Measurements from ENCODE around the gene CACNA1A. TPM values are rescaled to one million over a fixed set of nuclear protein-coding genes. Genes with fewer than 3 reads are reported as not detected.
A peak's percentile ranks its signal among the peaks of the same experiment; 100 is the strongest.

CACNA1A gene
- total RNA-seq, 1 experiment from 2014 or later, result 2.8 TPM

- DNase-seq, result no peak
- Histone ChIP-seq H3K4me3 (ENCODE audit: insufficient read depth, low read depth, low read length) (no peak overlapping the region), H3K36me3 (replicated peaks; ENCODE audit: control insufficient read depth, insufficient read depth, low read length) (no peaks in the 10 kb centered on the region), H3K27me3 (ENCODE audit: control insufficient read depth, insufficient read depth, low read length) (no peaks in the 10 kb centered on the region)
Observed at GRCh38 chr19:13309864-13310263, 196.4 kb downstream of the CACNA1A start.

GRCh38 chr19:13303381-13304129 is 202.7 kb downstream of the CACNA1A start:
- H3K27me3 ChIP-seq (ENCODE audit: control insufficient read depth, insufficient read depth, low read length), result no peaks in the 10 kb centered on the region
- no peak overlapping the region for H3K4me3 ChIP-seq (ENCODE audit: insufficient read depth, low read depth, low read length)
- no peak for DNase-seq

GRCh38 chr19:13302526-13303270 is 203.6 kb downstream of the CACNA1A start:
- Histone ChIP-seq H3K36me3 (replicated peaks; ENCODE audit: control insufficient read depth, insufficient read depth, low read length) (no peaks in the 10 kb centered on the region), H3K4me3 (ENCODE audit: insufficient read depth, low read depth, low read length) (no peak overlapping the region), H3K27me3 (ENCODE audit: control insufficient read depth, insufficient read depth, low read length) (no peaks in the 10 kb centered on the region)
- DNase-seq, result peak; percentile 63

More at GRCh38 chr19:13303381-13304129, 202.7 kb downstream of the CACNA1A start:
- no peaks in the 10 kb centered on the region for H3K36me3 ChIP-seq (replicated peaks; ENCODE audit: control insufficient read depth, insufficient read depth, low read length)

- no peak overlapping the region for H3K4me3 ChIP-seq (ENCODE audit: insufficient read depth, low read depth, low read length)
- H3K36me3 ChIP-seq (replicated peaks; ENCODE audit: control insufficient read depth, insufficient read depth, low read length), result no peaks in the 10 kb centered on the region
- H3K27me3 ChIP-seq (ENCODE audit: control insufficient read depth, insufficient read depth, low read length), result no peaks in the 10 kb centered on the region
- no peak for DNase-seq
Observed at GRCh38 chr19:13301627-13302334, 204.5 kb downstream of the CACNA1A start.

- H3K27me3 ChIP-seq (ENCODE audit: control insufficient read depth, insufficient read depth, low read length), result no peaks in the 10 kb centered on the region
- DNase-seq, result no peak
- H3K4me3 ChIP-seq (ENCODE audit: insufficient read depth, low read depth, low read length), result no peak overlapping the region
- H3K36me3 ChIP-seq (replicated peaks; ENCODE audit: control insufficient read depth, insufficient read depth, low read length), result no peaks in the 10 kb centered on the region
Observed at GRCh38 chr19:13300421-13301030, 205.8 kb downstream of the CACNA1A start.

GRCh38 chr19:13299838-13300237 is 206.4 kb downstream of the CACNA1A start:
- Histone ChIP-seq H3K27me3 (ENCODE audit: control insufficient read depth, insufficient read depth, low read length) (no peaks in the 10 kb centered on the region), H3K36me3 (replicated peaks; ENCODE audit: control insufficient read depth, insufficient read depth, low read length) (no peaks in the 10 kb centered on the region), H3K4me3 (ENCODE audit: insufficient read depth, low read depth, low read length) (no peak overlapping the region)
- no peak for DNase-seq

- no peaks in the 10 kb centered on the region for H3K36me3 ChIP-seq (replicated peaks; ENCODE audit: control insufficient read depth, insufficient read depth, low read length)
- no peaks in the 10 kb centered on the region for H3K27me3 ChIP-seq (ENCODE audit: control insufficient read depth, insufficient read depth, low read length)
- H3K4me3 ChIP-seq (ENCODE audit: insufficient read depth, low read depth, low read length), result no peak overlapping the region
- peak; percentile 56 for DNase-seq
Observed at GRCh38 chr19:13298565-13299481, 207.5 kb downstream of the CACNA1A start.

GRCh38 chr19:13297023-13297422 is 209.3 kb downstream of the CACNA1A start:
- Histone ChIP-seq H3K4me3 (ENCODE audit: insufficient read depth, low read depth, low read length) (no peak overlapping the region), H3K36me3 (replicated peaks; ENCODE audit: control insufficient read depth, insufficient read depth, low read length) (no peaks in the 10 kb centered on the region), H3K27me3 (ENCODE audit: control insufficient read depth, insufficient read depth, low read length) (no peaks in the 10 kb centered on the region)
- DNase-seq, result no peak

GRCh38 chr19:13294812-13295567 is 211.3 kb downstream of the CACNA1A start:
- Histone ChIP-seq H3K4me3 (ENCODE audit: insufficient read depth, low read depth, low read length) (no peak overlapping the region), H3K36me3 (replicated peaks; ENCODE audit: control insufficient read depth, insufficient read depth, low read length) (no peaks in the 10 kb centered on the region), H3K27me3 (ENCODE audit: control insufficient read depth, insufficient read depth, low read length) (no peaks in the 10 kb centered on the region)
- DNase-seq, result no peak

- no peaks in the 10 kb centered on the region for H3K36me3 ChIP-seq (replicated peaks; ENCODE audit: control insufficient read depth, insufficient read depth, low read length)
- H3K4me3 ChIP-seq (ENCODE audit: insufficient read depth, low read depth, low read length), result no peak overlapping the region
- DNase-seq, result no peak
- H3K27me3 ChIP-seq (ENCODE audit: control insufficient read depth, insufficient read depth, low read length), result no peaks in the 10 kb centered on the region
Observed at GRCh38 chr19:13291913-13292312, 214.4 kb downstream of the CACNA1A start.

- DNase-seq, result no peak
- H3K36me3 ChIP-seq (replicated peaks; ENCODE audit: control insufficient read depth, insufficient read depth, low read length), result no peaks in the 10 kb centered on the region
- H3K4me3 ChIP-seq (ENCODE audit: insufficient read depth, low read depth, low read length), result no peak overlapping the region
- H3K27me3 ChIP-seq (ENCODE audit: control insufficient read depth, insufficient read depth, low read length), result no peaks in the 10 kb centered on the region
Observed at GRCh38 chr19:13290741-13291140, 215.5 kb downstream of the CACNA1A start.

- DNase-seq, result no peak
- H3K36me3 ChIP-seq (replicated peaks; ENCODE audit: control insufficient read depth, insufficient read depth, low read length), result no peaks in the 10 kb centered on the region
- H3K27me3 ChIP-seq (ENCODE audit: control insufficient read depth, insufficient read depth, low read length), result no peaks in the 10 kb centered on the region
- H3K4me3 ChIP-seq (ENCODE audit: insufficient read depth, low read depth, low read length), result no peak overlapping the region
Observed at GRCh38 chr19:13289295-13289694, 217.0 kb downstream of the CACNA1A start.

Measured in H7 (cell line).